ENCODE measurements around the gene ALOX15. TPM values are rescaled to one million over a fixed set of nuclear protein-coding genes. Genes with fewer than 3 reads are reported as not detected.

The ALOX15 gene
- total and polyA plus RNA-seq, 9 of the 15 experiments (the other 6 are each of a cell fraction or from before 2014, with no cell fraction given) = not detected

GRCh38 chr17:4594931-4595684, 46.4 kb downstream of the ALOX15 start (continued):
- peak; percentile 56 to 73 (median 65) for TF ChIP-seq CTCF (IDR thresholded peaks at IDR 0.05 in 2 of 3, conservative IDR thresholded peaks at IDR 0.05 in 1 of 3; ENCODE audit: insufficient read depth in 2 of 3, low read depth in 1 of 3, low read length in 3 of 3)
- no peak for TF ChIP-seq TRIM25 (IDR thresholded peaks at IDR 0.05; ENCODE audit: borderline replicate concordance)
- TF ChIP-seq REST (IDR thresholded peaks at IDR 0.05; ENCODE audit: borderline replicate concordance) = peak; percentile 31; the same call in 1 of the 2 replicates
- no peak for TF ChIP-seq REST (CRISPR knock-in tag; IDR thresholded peaks at IDR 0.05; ENCODE audit: low read depth)
- no peak for TF ChIP-seq NFATC3 (IDR thresholded peaks at IDR 0.05)
- no peak for TF ChIP-seq CCNT2 (IDR thresholded peaks at IDR 0.05; ENCODE audit: borderline replicate concordance, extremely low read depth, insufficient read length, low read depth, low read length)
- no peak for TF ChIP-seq IRF2 (CRISPR knock-in tag; IDR thresholded peaks at IDR 0.05)
- peak; percentile 35; the same call in 1 of the 2 replicates for TF ChIP-seq TFAP4 (CRISPR knock-in tag; IDR thresholded peaks at IDR 0.05; ENCODE audit: borderline replicate concordance)
- TF ChIP-seq SMC3 (conservative IDR thresholded peaks at IDR 0.05; ENCODE audit: insufficient read depth, low read depth, low read length) = peak; percentile 39

Measured in K562 (cell line).